ENCODE results near the gene RHBDF1.

The RHBDF1 gene

GRCh38 chr16:71540-72401 is 660 bp downstream of the RHBDF1 start:
- no peak for DNase-seq

GRCh38 chr16:71210-71539 is 1.3 kb downstream of the RHBDF1 start:
- DNase-seq: no peak

GRCh38 chr16:69181-69580 is 3.2 kb downstream of the RHBDF1 start:
- no peak for DNase-seq

- no peak for DNase-seq
Measured at GRCh38 chr16:67884-68789, 4.3 kb downstream of the RHBDF1 start.

GRCh38 chr16:67183-67791 is 5.1 kb downstream of the RHBDF1 start:
- DNase-seq: no peak

- DNase-seq: no peak
Measured at GRCh38 chr16:66309-67182, 5.9 kb downstream of the RHBDF1 start.

- DNase-seq: peak; percentile 83
Measured at GRCh38 chr16:65745-66144, 6.7 kb downstream of the RHBDF1 start.

GRCh38 chr16:64914-65255 is 7.5 kb downstream of the RHBDF1 start:
- DNase-seq: no peak

GRCh38 chr16:63998-64913 is 8.2 kb downstream of the RHBDF1 start:
- no peak for DNase-seq

- DNase-seq: no peak
Measured at GRCh38 chr16:63466-63865, 9.0 kb downstream of the RHBDF1 start.

GRCh38 chr16:62968-63391 is 9.5 kb downstream of the RHBDF1 start:
- no peak for DNase-seq

GRCh38 chr16:62283-62967 is 10.0 kb downstream of the RHBDF1 start:
- DNase-seq: no peak

- DNase-seq: no peak
Measured at GRCh38 chr16:61879-62281, 10.6 kb downstream of the RHBDF1 start.

GRCh38 chr16:60929-61878 is 11.2 kb downstream of the RHBDF1 start:
- DNase-seq: no peak

GRCh38 chr16:60166-60565 is 12.3 kb downstream of the RHBDF1 start:
- DNase-seq: no peak

GRCh38 chr16:59440-60059 is 12.9 kb downstream of the RHBDF1 start:
- DNase-seq: no peak

- no peak for DNase-seq
Measured at GRCh38 chr16:58491-59439, 13.7 kb downstream of the RHBDF1 start.

GRCh38 chr16:57711-58110 is 14.7 kb downstream of the RHBDF1 start:
- no peak for DNase-seq
